ENCODE results near the gene TMED9.
"Not testable (repeated sequence)": the region's sequence is repeated elsewhere in the genome, so short reads cannot be mapped to it uniquely, and the experiment has no call there.

Gene TMED9

DNA sequence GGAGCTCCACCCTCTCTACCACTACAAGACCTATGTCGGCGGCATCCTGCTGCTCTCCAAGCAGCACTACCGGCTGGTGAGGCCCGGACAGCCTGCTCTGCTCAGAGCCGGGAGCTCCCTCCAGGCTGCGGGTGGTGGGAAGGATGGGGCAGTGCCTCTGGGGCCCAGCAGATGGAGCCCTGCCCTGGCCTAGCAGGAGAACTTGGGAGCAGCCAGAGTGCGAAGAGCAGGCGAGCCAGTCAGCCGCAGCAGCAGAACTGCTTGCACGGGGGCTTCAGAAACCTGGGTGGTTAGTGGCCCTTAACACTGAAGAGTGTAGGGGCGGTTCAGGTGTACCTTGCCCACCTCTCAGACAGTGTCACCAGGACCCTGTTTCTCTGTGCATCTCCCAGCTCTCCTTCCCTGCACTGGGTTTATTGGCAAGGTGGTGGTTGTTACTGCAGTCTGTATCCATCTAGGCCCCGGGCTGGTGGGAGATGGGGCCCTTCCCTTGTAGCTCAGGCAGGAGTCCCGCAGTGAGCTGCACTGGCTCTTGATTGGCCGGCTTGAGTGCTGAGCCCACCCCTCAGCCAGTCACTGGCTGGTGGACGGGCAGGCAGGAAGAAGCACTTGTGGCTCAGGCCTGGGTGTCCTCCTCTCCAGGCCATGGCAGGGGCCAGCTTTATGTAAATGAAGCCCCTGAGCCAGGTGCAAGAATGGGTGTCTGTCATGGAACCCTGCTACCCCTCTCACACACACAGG is 15.6 kb downstream of the TMED9 start:
- DNase-seq = peak; percentile 48

DNA sequence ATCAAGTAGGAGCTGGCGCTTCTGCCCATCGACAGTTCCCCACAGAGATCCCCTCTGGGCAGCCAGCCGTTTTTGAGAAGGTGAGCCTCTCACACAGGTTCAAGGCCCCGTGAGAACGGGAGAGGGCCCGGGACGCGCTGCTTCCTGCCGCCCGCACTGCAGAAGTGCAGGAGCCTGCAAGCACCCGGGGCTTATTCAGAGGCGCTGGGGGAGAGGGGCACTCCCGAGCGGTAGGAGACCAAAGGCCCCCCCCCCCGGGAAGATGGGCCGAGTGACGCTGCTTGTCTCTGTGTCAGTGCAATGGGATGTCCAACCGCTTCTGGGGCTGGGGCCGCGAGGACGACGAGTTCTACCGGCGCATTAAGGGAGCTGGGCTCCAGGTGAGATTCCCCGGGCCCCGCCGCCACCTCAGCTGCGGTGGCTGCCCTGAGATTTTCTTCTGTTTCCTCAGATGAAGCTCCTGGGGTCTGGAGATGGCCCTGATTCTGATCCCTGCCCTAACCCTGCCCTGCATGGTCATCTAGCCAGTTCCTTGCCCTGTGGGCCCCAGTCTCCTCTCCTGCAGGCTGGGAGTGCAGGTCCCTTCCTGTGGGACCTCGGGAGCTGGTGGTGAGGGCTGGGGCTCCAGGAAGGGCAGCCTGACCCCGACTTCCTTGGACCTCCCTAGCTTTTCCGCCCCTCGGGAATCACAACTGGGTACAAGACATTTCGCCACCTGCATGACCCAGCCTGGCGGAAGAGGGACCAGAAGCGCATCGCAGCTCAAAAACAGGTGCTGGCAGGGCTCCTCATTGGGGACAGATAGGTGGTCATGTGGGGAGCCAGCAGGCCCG is 16.5 kb downstream of the TMED9 start:
- no peak for DNase-seq

DNA sequence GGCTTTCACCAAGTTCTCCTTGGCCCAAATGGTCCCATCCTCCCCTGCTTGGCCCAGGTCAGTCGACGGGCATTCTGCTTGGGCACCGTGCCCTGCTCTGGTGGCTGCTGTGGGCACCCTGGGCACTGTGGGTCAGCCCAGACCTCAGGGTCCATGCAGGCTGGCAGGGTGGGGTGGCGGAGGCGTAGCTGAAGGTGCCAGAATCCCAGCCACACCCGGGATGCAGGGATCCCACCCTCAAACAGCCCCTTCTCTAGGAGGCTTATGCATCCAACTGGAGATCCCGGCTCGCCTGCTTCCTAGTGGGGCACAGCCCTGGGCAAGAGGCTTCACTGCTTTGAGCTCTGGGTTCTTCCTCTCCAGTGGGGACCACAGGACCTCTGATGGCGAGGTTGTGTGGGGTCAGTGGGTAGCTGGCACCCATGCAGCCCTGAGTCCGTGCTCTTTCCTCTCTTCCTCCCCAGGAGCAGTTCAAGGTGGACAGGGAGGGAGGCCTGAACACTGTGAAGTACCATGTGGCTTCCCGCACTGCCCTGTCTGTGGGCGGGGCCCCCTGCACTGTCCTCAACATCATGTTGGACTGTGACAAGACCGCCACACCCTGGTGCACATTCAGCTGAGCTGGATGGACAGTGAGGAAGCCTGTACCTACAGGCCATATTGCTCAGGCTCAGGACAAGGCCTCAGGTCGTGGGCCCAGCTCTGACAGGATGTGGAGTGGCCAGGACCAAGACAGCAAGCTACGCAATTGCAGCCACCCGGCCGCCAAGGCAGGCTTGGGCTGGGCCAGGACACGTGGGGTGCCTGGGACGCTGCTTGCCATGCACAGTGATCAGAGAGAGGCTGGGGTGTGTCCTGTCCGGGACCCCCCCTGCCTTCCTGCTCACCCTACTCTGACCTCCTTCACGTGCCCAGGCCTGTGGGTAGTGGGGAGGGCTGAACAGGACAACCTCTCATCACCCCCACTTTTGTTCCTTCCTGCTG is 17.4 kb downstream of the TMED9 start:
- DNase-seq = no peak

DNA sequence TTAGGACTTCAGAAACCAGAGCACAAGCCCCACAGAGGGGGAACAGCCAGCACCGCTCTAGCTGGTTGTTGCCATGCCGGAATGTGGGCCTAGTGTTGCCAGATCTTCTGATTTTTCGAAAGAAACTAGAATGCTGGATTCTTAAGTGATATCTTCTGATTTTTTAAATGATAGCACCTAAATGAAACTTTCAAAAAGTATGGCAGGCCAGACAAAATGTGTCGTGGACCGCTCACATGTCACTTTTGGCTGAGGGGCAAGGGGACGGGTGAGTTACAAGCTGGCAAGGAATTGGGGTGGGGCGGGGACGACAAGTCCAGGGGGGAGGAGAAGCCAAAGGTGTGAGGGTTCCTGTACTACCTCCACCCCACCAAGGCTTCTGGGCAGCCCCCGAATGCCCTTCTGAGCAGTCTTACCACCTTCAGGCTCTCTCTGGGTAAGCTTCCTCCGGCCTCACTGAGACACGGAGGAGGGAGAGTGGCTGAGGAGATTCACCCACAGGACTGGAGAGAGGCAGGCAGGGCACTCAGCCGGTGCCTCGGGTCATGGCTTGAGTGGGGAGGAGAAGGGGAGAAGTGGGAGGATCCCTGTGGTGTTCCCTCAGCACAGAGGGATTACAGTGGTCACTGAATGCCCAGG is 18.2 kb downstream of the TMED9 start:
- DNase-seq = no peak

DNA sequence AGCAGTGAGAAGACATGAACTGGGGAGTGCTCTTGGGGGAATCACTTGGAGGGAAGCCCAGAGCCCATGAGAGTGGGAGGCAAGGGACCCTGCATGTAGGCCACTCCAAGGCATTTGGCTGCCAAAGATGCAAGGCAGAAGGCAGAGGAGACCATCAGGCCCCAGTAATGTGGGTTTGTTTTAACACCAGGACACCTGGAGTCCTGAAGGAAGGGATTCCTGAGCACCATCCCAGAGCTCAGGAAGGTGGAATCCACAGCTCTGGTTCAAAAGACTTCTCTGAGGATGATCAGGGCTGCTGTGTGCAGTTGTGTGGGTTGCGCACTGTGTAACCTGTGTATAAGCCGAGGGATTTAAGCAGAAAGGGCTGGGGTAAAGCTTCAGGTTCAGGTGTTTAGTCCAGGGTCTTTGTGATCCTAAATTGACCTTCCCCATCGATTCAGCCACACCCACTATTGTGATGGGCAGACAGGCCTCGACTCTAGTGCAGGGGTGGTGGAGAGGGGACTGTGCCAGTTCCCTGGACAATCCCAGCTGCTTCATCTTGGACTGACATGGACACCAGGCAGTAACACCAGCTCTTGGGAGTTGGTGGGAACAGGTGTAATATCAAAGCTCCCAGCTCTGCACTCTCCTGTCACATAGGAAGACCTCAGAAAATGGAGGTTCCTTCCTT is 18.9 kb downstream of the TMED9 start:
- no peak for DNase-seq

DNA sequence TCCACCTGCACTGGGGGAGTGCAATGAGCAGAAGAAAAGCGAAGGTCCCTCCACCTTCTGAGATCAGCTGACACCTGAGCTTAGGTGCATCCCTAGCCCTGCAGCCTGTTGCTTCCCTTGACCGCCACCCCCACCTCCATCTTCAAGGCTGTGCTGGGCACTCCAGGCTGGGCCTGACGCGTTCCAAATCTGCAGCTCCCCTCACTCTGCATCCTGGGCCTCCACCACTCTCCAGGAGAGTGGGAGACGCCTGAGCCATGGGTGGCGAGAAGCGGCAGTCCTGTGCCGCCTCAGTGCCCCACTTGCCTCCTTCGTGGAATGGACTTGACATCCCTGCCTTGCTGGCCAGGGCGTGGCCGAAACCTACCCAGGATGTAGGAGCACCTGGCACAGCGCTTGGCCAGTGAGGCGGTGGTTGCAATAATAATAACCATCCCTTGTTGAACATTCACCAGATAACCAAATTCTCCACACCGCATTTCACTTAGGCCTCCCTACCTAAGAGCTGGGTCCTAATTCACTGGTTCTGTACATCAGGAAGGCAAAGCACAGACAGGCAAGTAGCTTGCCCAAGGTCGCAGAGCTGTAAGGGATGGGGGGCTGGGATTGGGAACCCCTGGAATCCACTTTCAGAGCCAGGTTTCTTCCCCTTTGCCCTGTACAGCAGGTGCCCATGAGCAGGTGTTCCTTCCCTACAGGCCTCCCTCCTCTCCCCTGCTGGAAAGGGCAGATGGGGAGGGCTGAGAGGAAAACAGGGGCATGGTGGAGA is 19.6 kb downstream of the TMED9 start:
- no peak for DNase-seq

DNA sequence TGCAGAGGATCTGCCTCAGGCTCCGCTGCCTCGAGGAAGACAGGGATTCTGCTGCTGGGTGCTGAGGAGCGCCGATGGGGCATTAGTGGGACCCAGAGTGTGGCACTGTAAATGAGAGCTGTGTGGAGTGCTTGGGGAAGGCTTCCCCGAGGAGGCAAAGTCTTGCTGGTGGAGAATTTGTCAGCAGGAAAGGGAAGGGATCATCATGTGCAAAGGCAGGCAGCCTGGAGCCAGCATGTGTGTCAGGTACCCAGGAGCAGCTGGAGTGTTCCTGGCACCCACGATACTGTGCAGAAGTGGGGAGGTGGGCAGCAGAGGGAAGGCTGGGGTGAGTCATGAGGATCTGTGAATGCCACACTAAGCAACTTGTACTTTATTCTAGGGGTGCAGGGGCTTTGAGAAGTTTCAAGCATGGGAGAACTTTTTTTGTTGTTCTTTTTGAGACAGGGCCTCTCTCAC is 20.2 kb downstream of the TMED9 start:
- DNase-seq = no peak

DNA sequence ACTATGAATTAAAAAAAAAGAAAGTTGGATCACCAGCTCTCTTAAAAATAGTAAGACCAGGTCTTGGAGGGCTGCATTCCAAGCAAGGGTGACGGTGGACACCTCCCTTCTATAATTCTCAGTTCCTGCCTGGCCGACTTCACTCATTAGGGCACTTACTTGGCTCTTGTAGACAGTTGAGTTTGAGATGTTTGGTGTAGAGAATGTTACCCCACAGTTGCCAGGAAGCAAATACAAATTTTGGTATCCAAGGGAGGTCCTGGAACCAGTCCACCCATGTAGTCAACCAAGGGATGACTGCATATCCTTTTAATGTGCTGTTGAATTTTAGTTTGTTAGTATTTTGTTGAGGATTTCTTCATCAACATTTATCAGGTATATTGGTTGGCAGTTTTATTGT is 28.6 kb downstream of the TMED9 start:
- no peak for DNase-seq

DNA sequence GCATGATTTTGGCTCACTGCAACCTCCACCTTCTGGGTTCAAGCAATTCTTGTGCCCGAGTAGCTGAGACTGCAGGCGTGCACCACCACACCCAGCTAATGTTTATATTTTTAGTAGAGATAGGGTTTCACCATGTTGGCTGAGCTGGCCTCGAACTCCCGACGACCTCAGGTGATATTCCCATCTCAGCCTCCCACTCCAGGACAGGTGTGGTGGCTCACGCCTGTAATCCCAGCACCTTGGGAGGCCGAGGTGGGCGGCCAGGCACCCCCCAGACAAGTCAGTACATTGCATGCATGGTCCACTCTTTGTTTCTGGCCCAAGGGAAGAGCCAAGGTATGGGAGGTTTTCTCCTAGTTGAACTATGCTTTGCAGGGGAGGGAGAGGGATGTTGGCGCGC is 32.2 kb downstream of the TMED9 start:
- not testable (repeated sequence) for DNase-seq

DNA sequence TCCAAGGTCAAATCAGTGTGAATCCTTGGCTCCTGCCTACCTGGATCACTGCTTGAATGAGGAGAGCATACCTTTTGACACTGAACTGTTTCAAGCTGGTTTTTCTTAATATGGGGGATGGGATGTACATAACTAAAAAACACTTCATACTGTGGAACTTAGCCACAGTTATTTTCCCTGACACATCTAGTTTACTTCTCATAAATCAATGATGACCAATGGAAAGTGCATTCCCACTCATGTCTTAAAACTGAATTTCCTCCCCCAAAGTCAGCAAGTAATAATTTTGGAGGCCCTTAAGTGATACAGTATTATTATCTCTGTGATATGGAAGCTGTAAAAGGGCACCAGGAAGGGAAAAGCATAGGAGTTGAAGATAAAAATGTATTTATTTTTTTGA is 38.2 kb downstream of the TMED9 start:
- not testable (repeated sequence) for DNase-seq

DNA sequence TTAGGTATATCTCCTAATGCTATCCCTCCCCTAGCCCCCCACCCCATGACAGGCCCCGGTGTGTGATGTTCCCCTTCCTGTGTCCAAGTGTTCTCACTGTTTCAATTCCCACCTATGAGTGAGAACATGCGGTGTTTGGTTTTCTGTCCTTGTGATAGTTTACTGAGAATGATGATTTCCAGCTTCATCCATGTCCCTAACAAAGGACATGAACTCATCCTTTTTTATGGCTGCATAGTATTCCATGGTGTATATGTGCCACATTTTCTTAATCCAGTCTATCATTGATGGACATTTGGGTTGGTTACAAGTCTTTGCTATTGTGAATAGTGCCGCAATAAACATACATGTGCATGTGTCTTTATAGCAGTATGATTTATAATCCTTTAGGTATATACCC is 42.9 kb downstream of the TMED9 start:
- not testable (repeated sequence) for DNase-seq

DNA sequence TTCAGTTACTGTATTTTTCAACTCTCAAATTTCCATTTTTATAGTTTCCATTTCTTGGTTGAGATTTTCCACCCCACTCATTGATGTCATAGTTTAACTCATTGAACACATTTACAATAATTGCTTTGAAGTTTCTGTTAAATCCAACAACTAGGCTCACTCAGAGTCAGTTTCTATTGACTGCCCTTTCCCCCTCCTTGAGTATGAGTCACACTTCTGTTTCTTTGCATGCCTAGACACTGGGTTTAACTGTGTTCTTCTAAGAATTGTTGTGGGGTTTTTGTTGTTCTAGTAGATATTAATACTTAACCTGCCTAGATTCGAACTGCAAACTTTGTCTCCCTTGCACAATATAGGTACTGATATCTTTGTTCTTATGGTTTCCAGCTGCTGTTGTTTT is 53.5 kb downstream of the TMED9 start:
- not testable (repeated sequence) for DNase-seq
